ENCODE measurements around the gene COL1A2. TPM values are rescaled to one million over a fixed set of nuclear protein-coding genes. Genes with fewer than 3 reads are reported as not detected.

Gene COL1A2
- total RNA-seq, 1 donor from 2014 or later: 28.0 TPM

DNA sequence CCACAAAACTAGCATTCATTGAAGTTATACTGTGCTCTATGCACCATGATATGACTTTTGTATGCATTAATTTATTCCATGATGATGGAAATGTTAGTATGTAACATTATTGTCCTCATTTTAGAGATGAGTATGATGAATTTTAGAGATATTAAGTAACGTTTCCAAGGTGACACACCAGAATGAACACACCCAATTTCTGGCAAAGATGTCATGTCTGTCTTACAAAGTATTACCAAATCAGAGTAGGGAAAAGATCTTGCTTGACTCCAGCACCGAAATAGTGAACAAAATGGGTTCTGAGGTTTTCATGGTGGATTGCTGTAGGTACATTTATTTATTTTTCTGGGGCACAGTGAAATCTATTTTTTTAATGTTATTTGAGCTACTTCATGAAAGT is 33.8 kb upstream of the COL1A2 start:
- H3K9ac ChIP-seq: no peak overlapping the region
- H3K27me3 Mint-ChIP-seq (ENCODE audit: insufficient read depth, low read depth): no peaks in the 10 kb centered on the region
- no peaks in the 10 kb centered on the region for H3K36me3 ChIP-seq
- H3K9me3 ChIP-seq (ENCODE audit: low read depth): no peaks in the 10 kb centered on the region
- no peaks in the 10 kb centered on the region for H3K79me2 ChIP-seq (ENCODE audit: low read depth)
- no peaks in the 10 kb centered on the region for H3K36me3 Mint-ChIP-seq
- no peak overlapping the region for H3K4me3 ChIP-seq
- no peaks in the 10 kb centered on the region for H3F3A ChIP-seq (ENCODE audit: low read depth)
- no peaks in the 10 kb centered on the region for H3K4me1 Mint-ChIP-seq
- no peak overlapping the region for H3K4me2 ChIP-seq
- H3K4me3 Mint-ChIP-seq: no peak overlapping the region
- DNase-seq (ENCODE audit: low spot score): no peak
- H3K27ac Mint-ChIP-seq: no peak overlapping the region
- H4K20me1 ChIP-seq (ENCODE audit: low read depth): no peaks in the 10 kb centered on the region
- H3K27ac ChIP-seq: no peak overlapping the region
- no peaks in the 10 kb centered on the region for H3K27me3 ChIP-seq
- TF ChIP-seq EZH2 (IDR thresholded peaks at IDR 0.05) (no peak), EZH2phosphoT487 (IDR thresholded peaks at IDR 0.05) (no peak)
- TF ChIP-seq, protein P1, sequence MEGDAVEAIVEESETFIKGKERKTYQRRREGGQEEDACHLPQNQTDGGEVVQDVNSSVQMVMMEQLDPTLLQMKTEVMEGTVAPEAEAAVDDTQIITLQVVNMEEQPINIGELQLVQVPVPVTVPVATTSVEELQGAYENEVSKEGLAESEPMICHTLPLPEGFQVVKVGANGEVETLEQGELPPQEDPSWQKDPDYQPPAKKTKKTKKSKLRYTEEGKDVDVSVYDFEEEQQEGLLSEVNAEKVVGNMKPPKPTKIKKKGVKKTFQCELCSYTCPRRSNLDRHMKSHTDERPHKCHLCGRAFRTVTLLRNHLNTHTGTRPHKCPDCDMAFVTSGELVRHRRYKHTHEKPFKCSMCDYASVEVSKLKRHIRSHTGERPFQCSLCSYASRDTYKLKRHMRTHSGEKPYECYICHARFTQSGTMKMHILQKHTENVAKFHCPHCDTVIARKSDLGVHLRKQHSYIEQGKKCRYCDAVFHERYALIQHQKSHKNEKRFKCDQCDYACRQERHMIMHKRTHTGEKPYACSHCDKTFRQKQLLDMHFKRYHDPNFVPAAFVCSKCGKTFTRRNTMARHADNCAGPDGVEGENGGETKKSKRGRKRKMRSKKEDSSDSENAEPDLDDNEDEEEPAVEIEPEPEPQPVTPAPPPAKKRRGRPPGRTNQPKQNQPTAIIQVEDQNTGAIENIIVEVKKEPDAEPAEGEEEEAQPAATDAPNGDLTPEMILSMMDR (IDR thresholded peaks at IDR 0.05): no peak
- peaks cover 22% of the 10 kb centered on the region for H3K9me3 Mint-ChIP-seq
- no peak overlapping the region for H2AFZ ChIP-seq (replicated peaks)
- no peaks in the 10 kb centered on the region for H3K4me1 ChIP-seq

DNA sequence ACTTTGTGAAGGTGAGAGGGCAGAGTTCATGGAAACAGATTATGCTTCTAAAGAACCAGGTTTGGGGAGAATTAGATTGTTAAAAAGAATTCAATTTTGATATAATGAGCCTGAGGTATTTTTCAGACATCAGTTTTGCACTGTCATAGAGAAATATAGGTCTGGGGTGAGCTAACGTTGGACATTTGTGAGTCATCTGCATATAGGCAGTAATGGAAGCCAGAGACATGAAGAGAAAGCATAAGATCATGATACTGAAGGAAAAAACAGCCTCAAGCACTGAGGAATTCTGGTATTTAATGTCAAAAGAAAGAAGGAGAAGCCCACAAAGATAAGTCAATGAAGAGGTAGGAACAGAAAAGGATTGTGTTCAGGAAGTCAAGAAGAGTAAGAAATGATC is 32.4 kb upstream of the COL1A2 start:
- no peaks in the 10 kb centered on the region for H3K36me3 ChIP-seq
- TF ChIP-seq EZH2phosphoT487 (IDR thresholded peaks at IDR 0.05) (no peak), EZH2 (IDR thresholded peaks at IDR 0.05) (no peak)
- TF ChIP-seq, protein P1 (IDR thresholded peaks at IDR 0.05): no peak
- Mint-ChIP-seq H3K4me1 (no peaks in the 10 kb centered on the region), H3K36me3 (no peaks in the 10 kb centered on the region), H3K27me3 (ENCODE audit: insufficient read depth, low read depth) (peaks cover 3% of the 10 kb centered on the region), H3K9me3 (peaks cover 22% of the 10 kb centered on the region), H3K27ac (no peak overlapping the region), H3K4me3 (no peak overlapping the region)
- no peaks in the 10 kb centered on the region for H4K20me1 ChIP-seq (ENCODE audit: low read depth)
- H3K4me2 ChIP-seq: no peak overlapping the region
- H3K79me2 ChIP-seq (ENCODE audit: low read depth): no peaks in the 10 kb centered on the region
- no peaks in the 10 kb centered on the region for H3K9me3 ChIP-seq (ENCODE audit: low read depth)
- no peaks in the 10 kb centered on the region for H3K4me1 ChIP-seq
- H3K4me3 ChIP-seq: no peak overlapping the region
- no peak overlapping the region for H2AFZ ChIP-seq (replicated peaks)
- no peak for DNase-seq (ENCODE audit: low spot score)
- no peak overlapping the region for H3K27ac ChIP-seq
- no peaks in the 10 kb centered on the region for H3K27me3 ChIP-seq
- no peak overlapping the region for H3K9ac ChIP-seq
- H3F3A ChIP-seq (ENCODE audit: low read depth): no peaks in the 10 kb centered on the region

DNA sequence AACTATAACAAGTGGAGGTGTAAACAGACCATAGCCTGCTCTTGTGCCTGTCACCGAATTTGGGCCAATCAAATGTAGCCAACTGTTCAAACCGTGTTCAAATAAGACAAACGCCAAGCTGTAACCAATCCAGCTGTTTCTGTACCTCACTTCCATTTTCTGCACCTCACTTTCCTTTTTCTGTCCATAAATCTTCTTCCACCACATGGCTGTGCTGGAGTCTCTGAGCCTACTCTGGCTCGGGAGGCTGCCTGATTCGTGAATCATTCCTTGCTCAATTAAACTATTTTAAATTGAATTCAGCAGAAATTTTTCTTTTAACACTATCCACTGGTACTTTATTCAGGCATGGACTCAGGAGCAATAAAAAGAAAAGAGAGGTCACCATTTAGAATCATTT is 29.9 kb upstream of the COL1A2 start:
- Histone ChIP-seq H3K9ac (no peak overlapping the region), H3K4me3 (no peak overlapping the region), H3K4me1 (peaks cover 10% of the 10 kb centered on the region), H3K27ac (no peak overlapping the region), H3K36me3 (no peaks in the 10 kb centered on the region), H3F3A (ENCODE audit: low read depth) (no peaks in the 10 kb centered on the region), H3K9me3 (ENCODE audit: low read depth) (no peaks in the 10 kb centered on the region), H3K79me2 (ENCODE audit: low read depth) (no peaks in the 10 kb centered on the region), H4K20me1 (ENCODE audit: low read depth) (no peaks in the 10 kb centered on the region), H2AFZ (replicated peaks) (no peak overlapping the region), H3K4me2 (no peak overlapping the region), H3K27me3 (no peaks in the 10 kb centered on the region)
- no peak for TF ChIP-seq EZH2 (IDR thresholded peaks at IDR 0.05)
- peaks cover 10% of the 10 kb centered on the region for H3K4me1 Mint-ChIP-seq
- H3K4me3 Mint-ChIP-seq: no peak overlapping the region
- peaks cover 3% of the 10 kb centered on the region for H3K27me3 Mint-ChIP-seq (ENCODE audit: insufficient read depth, low read depth)
- H3K36me3 Mint-ChIP-seq: no peaks in the 10 kb centered on the region
- no peak for DNase-seq (ENCODE audit: low spot score)
- no peak overlapping the region for H3K27ac Mint-ChIP-seq
- peaks cover 16% of the 10 kb centered on the region for H3K9me3 Mint-ChIP-seq

DNA sequence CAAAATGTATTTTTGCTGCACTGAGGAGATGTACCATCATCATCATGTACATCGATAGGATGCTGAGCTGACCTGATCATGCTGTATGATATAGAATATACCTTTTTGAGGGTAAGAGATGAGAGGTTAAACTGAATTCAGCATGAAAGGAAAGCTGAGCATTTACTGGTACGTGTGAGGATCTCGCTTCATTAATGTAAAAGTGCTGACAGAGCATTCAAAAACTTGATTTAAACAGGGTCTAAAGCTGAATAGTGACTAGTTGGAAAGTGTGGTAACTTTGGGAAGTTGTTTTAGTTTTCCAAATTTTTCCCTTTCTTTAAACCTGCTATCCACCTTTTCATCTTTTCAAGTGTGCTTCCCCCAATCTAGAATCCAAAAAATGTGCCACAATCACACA is 28.5 kb upstream of the COL1A2 start:
- TF ChIP-seq, protein P1 (IDR thresholded peaks at IDR 0.05): no peak
- H3K9ac ChIP-seq: no peak overlapping the region
- no peak overlapping the region for H3K4me2 ChIP-seq
- H3K4me1 ChIP-seq: peaks cover 10% of the 10 kb centered on the region
- no peak overlapping the region for H3K27ac Mint-ChIP-seq
- no peak overlapping the region for H3K4me3 ChIP-seq
- H3K27ac ChIP-seq: no peak overlapping the region
- no peaks in the 10 kb centered on the region for H3K9me3 ChIP-seq (ENCODE audit: low read depth)
- peaks cover 16% of the 10 kb centered on the region for H3K9me3 Mint-ChIP-seq
- no peak overlapping the region for H2AFZ ChIP-seq (replicated peaks)
- no peaks in the 10 kb centered on the region for H4K20me1 ChIP-seq (ENCODE audit: low read depth)
- H3F3A ChIP-seq (ENCODE audit: low read depth): no peaks in the 10 kb centered on the region
- H3K4me1 Mint-ChIP-seq: peaks cover 10% of the 10 kb centered on the region
- DNase-seq (ENCODE audit: low spot score): no peak
- H3K36me3 ChIP-seq: no peaks in the 10 kb centered on the region
- H3K79me2 ChIP-seq (ENCODE audit: low read depth): no peaks in the 10 kb centered on the region
- no peaks in the 10 kb centered on the region for H3K27me3 ChIP-seq
- no peak overlapping the region for H3K4me3 Mint-ChIP-seq
- H3K27me3 Mint-ChIP-seq (ENCODE audit: insufficient read depth, low read depth): peaks cover 3% of the 10 kb centered on the region
- no peaks in the 10 kb centered on the region for H3K36me3 Mint-ChIP-seq
